Astrocyte (in vitro differentiated cells and primary cell): Measurements from ENCODE around the gene C1QTNF1. TPM values are rescaled to one million over a fixed set of nuclear protein-coding genes. Genes with fewer than 3 reads are reported as not detected.

Experiments used
- DNase-seq: peaks from one replicate; pipeline ENCODE4 v3.0.0-alpha.2; 2010; ENCODE audit warnings: low read depth
- FAIRE-seq: peaks from 2 replicates; lab custom pipeline; 2011; peaks lifted over from hg19 to GRCh38; lab: Jason Lieb, UNC
- H2AFZ ChIP-seq: 2 replicates; pipeline ENCODE4 v1.6.0; 2012; ENCODE audit warnings: low read depth, low read length, inconsistent platforms
- H3K27ac ChIP-seq: 2 replicates; pipeline ENCODE4 v1.5.1; 2011; ENCODE audit warnings: low read depth, low read length, inconsistent platforms
- H3K27me3 ChIP-seq: 2 replicates; pipeline ENCODE4 v1.6.0; 2011; ENCODE audit warnings: low read length, inconsistent platforms; ENCODE audit not compliant: insufficient read depth
- H3K36me3 ChIP-seq: 2 replicates; pipeline ENCODE4 v1.5.1; 2011; ENCODE audit warnings: low read length, inconsistent platforms; ENCODE audit not compliant: insufficient read depth
- H3K4me1 ChIP-seq: 2 replicates; pipeline ENCODE4 v1.5.1; 2011; ENCODE audit warnings: low read length, inconsistent platforms; ENCODE audit not compliant: insufficient read depth
- H3K4me2 ChIP-seq: 2 replicates; pipeline ENCODE4 v1.6.0; 2012; ENCODE audit warnings: low read length, inconsistent platforms
- H3K4me3 ChIP-seq: 2 replicates; pipeline ENCODE4 v1.5.1; 2011; ENCODE audit warnings: low read depth, mild to moderate bottlenecking, low read length, inconsistent platforms; ENCODE audit not compliant: insufficient read depth
- H3K79me2 ChIP-seq: 2 replicates; pipeline ENCODE4 v1.6.0; 2012; ENCODE audit warnings: mild to moderate bottlenecking, low read length, inconsistent platforms; ENCODE audit not compliant: insufficient read depth
- H3K9ac ChIP-seq: 2 replicates; pipeline ENCODE4 v1.6.0; 2012; ENCODE audit warnings: mild to moderate bottlenecking, low read length, inconsistent platforms
- H3K9me3 ChIP-seq: 2 replicates; pipeline ENCODE4 v1.5.1; 2012; ENCODE audit warnings: low read depth, mild to moderate bottlenecking, low read length, inconsistent platforms; ENCODE audit not compliant: insufficient read depth
- H4K20me1 ChIP-seq: 2 replicates; pipeline ENCODE4 v1.6.0; 2012; ENCODE audit warnings: low read length, inconsistent platforms; ENCODE audit not compliant: insufficient read depth
- H3K27ac Mint-ChIP-seq: one replicate; pipeline ENCODE4 v1.8.0; 2021; ENCODE audit warnings: mild to moderate bottlenecking, mixed read lengths; ENCODE audit not compliant: unreplicated experiment
- H3K27me3 Mint-ChIP-seq: one replicate; pipeline ENCODE4 v1.8.0; 2021; ENCODE audit warnings: low read depth, mixed read lengths; ENCODE audit not compliant: unreplicated experiment
- H3K36me3 Mint-ChIP-seq: one replicate; pipeline ENCODE4 v1.8.0; 2021; ENCODE audit warnings: low read depth, mixed read lengths; ENCODE audit not compliant: unreplicated experiment
- H3K4me1 Mint-ChIP-seq: one replicate; pipeline ENCODE4 v1.8.0; 2021; ENCODE audit warnings: low read depth, mixed read lengths; ENCODE audit not compliant: unreplicated experiment
- H3K4me3 Mint-ChIP-seq: one replicate; pipeline ENCODE4 v1.8.0; 2021; ENCODE audit warnings: mild to moderate bottlenecking, moderate library complexity, mixed read lengths; ENCODE audit not compliant: unreplicated experiment
- H3K9me3 Mint-ChIP-seq: one replicate; pipeline ENCODE4 v1.8.0; 2021; ENCODE audit warnings: mild to moderate bottlenecking, mixed read lengths; ENCODE audit not compliant: unreplicated experiment
- EZH2 ChIP-seq: IDR thresholded peaks from 2 replicates; pipeline ENCODE4 v1.6.1; 2012; ENCODE audit warnings: mild to moderate bottlenecking, low read length, inconsistent platforms; ENCODE audit not compliant: insufficient read depth
- total RNA-seq: library from RNA; stranded (reverse); gene quantifications from 2 replicates; pipeline ENCODE4 v1.2.1, GENCODE V29; 2021
- TF ChIP-seq, protein P1 (sequence below): IDR thresholded peaks from 2 replicates; pipeline ENCODE4 v1.5.1; 2011; ENCODE audit warnings: low read depth, mild to moderate bottlenecking, inconsistent platforms, low read length, moderate library complexity; ENCODE audit not compliant: insufficient read depth

The C1QTNF1 gene
- total RNA-seq, 1 donor from 2014 or later: 2.2 TPM

DNA sequence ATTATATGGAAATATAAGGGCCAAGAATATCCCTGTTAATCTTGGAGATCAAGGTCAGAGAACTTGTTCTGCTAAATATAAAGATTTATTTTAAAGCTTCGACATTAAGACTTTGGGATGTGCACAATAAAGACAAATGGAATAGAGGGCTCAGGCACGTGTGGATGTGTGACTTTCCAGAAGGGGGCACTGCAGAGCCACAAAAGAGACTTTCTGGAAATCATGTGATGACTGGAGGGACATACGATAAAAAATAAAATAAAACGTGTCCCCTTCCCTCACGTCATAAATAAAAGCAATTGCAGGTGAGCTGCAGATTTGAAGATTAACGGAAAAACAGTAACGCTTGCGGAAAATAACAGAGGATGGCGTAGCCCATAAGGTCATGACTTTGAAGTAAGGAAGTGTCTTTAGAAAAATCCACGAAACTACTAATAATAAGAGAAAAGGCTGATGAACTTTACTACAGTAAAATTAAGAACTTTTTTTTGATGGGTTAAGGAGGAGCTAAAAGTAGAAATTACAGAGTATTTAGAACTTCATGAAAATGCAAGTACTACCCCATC, 41.2 kb downstream of the C1QTNF1 start:
- Mint-ChIP-seq H3K4me3 (no peak overlapping the region), H3K9me3 (peaks cover 3% of the 10 kb centered on the region), H3K4me1 (no peaks in the 10 kb centered on the region), H3K36me3 (no peaks in the 10 kb centered on the region), H3K27ac (no peak overlapping the region), H3K27me3 (peaks cover 8% of the 10 kb centered on the region)
- Histone ChIP-seq H3K36me3 (no peaks in the 10 kb centered on the region), H3K9me3 (no peaks in the 10 kb centered on the region), H3K9ac (no peak overlapping the region), H3K27me3 (peaks cover 8% of the 10 kb centered on the region), H3K4me3 (no peak overlapping the region), H3K4me2 (no peak overlapping the region), H3K79me2 (no peaks in the 10 kb centered on the region), H3K27ac (no peak overlapping the region), H3K4me1 (no peaks in the 10 kb centered on the region), H2AFZ (no peak overlapping the region), H4K20me1 (no peaks in the 10 kb centered on the region)
- no peak for DNase-seq
- TF ChIP-seq, protein P1, sequence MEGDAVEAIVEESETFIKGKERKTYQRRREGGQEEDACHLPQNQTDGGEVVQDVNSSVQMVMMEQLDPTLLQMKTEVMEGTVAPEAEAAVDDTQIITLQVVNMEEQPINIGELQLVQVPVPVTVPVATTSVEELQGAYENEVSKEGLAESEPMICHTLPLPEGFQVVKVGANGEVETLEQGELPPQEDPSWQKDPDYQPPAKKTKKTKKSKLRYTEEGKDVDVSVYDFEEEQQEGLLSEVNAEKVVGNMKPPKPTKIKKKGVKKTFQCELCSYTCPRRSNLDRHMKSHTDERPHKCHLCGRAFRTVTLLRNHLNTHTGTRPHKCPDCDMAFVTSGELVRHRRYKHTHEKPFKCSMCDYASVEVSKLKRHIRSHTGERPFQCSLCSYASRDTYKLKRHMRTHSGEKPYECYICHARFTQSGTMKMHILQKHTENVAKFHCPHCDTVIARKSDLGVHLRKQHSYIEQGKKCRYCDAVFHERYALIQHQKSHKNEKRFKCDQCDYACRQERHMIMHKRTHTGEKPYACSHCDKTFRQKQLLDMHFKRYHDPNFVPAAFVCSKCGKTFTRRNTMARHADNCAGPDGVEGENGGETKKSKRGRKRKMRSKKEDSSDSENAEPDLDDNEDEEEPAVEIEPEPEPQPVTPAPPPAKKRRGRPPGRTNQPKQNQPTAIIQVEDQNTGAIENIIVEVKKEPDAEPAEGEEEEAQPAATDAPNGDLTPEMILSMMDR: peak; percentile 37
- TF ChIP-seq EZH2: no peak
- FAIRE-seq: no peak

DNA sequence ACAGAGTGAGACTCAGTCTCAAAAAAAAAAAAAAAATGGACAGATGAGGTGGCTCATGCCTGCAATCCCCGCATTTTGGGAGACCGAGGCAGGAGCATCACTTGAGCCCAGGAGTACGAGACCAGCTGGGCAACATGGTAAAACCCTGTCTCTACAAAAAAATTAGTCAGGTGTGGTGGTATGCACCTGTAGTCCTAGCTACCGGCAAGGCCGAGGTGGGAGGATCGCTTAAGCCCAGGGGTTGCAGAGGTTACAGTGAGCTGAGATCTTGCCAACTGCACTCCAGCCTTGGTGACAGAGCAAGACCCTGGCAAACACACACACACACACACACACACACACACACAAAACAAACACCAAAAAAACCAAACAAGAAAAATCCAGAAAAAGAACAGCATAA, 43.0 kb downstream of the C1QTNF1 start:
- Mint-ChIP-seq H3K27ac (no peak overlapping the region), H3K4me1 (no peaks in the 10 kb centered on the region), H3K36me3 (no peaks in the 10 kb centered on the region), H3K4me3 (no peak overlapping the region), H3K27me3 (peaks cover 15% of the 10 kb centered on the region), H3K9me3 (peaks cover 3% of the 10 kb centered on the region)
- Histone ChIP-seq H3K36me3 (no peaks in the 10 kb centered on the region), H3K9ac (no peak overlapping the region), H4K20me1 (no peaks in the 10 kb centered on the region), H3K4me2 (no peak overlapping the region), H3K79me2 (no peaks in the 10 kb centered on the region), H3K27ac (no peak overlapping the region), H3K4me1 (no peaks in the 10 kb centered on the region), H3K27me3 (peaks cover 10% of the 10 kb centered on the region), H3K4me3 (no peak overlapping the region), H3K9me3 (no peaks in the 10 kb centered on the region), H2AFZ (no peak overlapping the region)
- TF ChIP-seq EZH2: no peak
- TF ChIP-seq, protein P1: no peak
- DNase-seq (no peak), FAIRE-seq (no peak)

DNA sequence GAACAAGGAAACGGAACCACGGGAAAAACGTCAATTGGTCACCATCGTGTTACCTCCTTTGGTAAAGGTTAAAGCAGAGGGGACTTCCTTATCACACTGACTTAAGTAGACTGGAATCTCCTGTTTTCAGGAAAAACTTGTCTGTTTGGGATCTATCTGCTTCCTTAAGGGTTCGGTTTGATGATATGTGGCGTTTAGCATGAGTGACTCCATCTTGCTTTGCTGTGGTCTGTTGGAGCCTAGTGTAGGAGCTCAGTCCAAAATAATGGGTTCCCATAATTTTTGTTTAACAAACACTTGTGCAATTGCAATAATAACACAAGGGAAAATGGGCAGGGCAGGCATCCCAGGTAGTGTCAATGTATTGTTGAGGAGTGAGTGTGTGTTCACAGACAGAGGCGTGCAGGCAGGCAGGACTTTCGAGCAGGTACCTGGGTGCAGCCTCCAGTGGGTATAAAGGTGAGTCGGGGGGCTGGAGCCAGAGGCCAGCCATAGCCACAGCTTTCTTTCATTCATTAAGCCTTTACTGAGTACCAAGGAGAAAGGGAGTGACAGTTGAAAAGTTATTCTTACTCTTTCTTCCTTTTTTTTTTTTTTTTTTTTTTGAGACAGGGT, 46.4 kb downstream of the C1QTNF1 start:
- no peaks in the 10 kb centered on the region for H3K9me3 ChIP-seq
- H3K79me2 ChIP-seq: no peaks in the 10 kb centered on the region
- H3K4me1 ChIP-seq: peaks cover 6% of the 10 kb centered on the region
- H3K27me3 ChIP-seq: peaks cover 10% of the 10 kb centered on the region
- no peak for DNase-seq
- H3K27me3 Mint-ChIP-seq: peaks cover 17% of the 10 kb centered on the region
- no peaks in the 10 kb centered on the region for H3K36me3 Mint-ChIP-seq
- no peak overlapping the region for H3K4me3 ChIP-seq
- H3K36me3 ChIP-seq: no peaks in the 10 kb centered on the region
- no peak overlapping the region for H3K9ac ChIP-seq
- H3K4me3 Mint-ChIP-seq: no peak overlapping the region
- H3K27ac ChIP-seq: no peak overlapping the region
- H3K9me3 Mint-ChIP-seq: no peaks in the 10 kb centered on the region
- FAIRE-seq: no peak
- H3K27ac Mint-ChIP-seq: no peak overlapping the region
- no peaks in the 10 kb centered on the region for H4K20me1 ChIP-seq
- TF ChIP-seq, protein P1: no peak
- TF ChIP-seq EZH2: no peak
- H2AFZ ChIP-seq: no peak overlapping the region
- H3K4me2 ChIP-seq: no peak overlapping the region
- H3K4me1 Mint-ChIP-seq: peaks cover 2% of the 10 kb centered on the region
